Measurements from ENCODE around the gene TNF. TPM values are rescaled to one million over a fixed set of nuclear protein-coding genes. Genes with fewer than 3 reads are reported as not detected.

TNF gene
- total RNA-seq, 1 donor from 2014 or later, result not detected

DNA sequence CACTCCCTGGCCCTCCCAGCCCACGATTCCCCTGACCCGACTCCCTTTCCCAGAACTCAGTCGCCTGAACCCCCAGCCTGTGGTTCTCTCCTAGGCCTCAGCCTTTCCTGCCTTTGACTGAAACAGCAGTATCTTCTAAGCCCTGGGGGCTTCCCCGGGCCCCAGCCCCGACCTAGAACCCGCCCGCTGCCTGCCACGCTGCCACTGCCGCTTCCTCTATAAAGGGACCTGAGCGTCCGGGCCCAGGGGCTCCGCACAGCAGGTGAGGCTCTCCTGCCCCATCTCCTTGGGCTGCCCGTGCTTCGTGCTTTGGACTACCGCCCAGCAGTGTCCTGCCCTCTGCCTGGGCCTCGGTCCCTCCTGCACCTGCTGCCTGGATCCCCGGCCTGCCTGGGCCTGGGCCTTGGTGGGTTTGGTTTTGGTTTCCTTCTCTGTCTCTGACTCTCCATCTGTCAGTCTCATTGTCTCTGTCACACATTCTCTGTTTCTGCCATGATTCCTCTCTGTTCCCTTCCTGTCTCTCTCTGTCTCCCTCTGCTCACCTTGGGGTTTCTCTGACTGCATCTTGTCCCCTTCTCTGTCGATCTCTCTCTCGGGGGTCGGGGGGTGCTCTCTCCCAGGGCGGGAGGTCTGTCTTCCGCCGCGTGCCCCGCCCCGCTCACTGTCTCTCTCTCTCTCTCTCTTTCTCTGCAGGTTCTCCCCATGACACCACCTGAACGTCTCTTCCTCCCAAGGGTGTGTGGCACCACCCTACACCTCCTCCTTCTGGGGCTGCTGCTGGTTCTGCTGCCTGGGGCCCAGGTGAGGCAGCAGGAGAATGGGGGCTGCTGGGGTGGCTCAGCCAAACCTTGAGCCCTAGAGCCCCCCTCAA, 3.1 kb upstream of the TNF start, which contains the start of gene LTA:
LTA (plus strand) TSS at position 249 of the 871 bp plus-strand sequence; CDS start at position 703, 454 bp downstream.
- DNase-seq (ENCODE audit: low read depth in 2 of 2), result no peak

DNA sequence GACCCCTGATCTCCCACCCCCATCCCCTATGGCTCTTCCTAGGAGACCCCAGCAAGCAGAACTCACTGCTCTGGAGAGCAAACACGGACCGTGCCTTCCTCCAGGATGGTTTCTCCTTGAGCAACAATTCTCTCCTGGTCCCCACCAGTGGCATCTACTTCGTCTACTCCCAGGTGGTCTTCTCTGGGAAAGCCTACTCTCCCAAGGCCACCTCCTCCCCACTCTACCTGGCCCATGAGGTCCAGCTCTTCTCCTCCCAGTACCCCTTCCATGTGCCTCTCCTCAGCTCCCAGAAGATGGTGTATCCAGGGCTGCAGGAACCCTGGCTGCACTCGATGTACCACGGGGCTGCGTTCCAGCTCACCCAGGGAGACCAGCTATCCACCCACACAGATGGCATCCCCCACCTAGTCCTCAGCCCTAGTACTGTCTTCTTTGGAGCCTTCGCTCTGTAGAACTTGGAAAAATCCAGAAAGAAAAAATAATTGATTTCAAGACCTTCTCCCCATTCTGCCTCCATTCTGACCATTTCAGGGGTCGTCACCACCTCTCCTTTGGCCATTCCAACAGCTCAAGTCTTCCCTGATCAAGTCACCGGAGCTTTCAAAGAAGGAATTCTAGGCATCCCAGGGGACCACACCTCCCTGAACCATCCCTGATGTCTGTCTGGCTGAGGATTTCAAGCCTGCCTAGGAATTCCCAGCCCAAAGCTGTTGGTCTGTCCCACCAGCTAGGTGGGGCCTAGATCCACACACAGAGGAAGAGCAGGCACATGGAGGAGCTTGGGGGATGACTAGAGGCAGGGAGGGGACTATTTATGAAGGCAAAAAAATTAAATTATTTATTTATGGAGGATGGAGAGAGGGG, 1.9 kb upstream of the TNF start:
- DNase-seq (ENCODE audit: low read depth in 2 of 2), result no peak

DNA sequence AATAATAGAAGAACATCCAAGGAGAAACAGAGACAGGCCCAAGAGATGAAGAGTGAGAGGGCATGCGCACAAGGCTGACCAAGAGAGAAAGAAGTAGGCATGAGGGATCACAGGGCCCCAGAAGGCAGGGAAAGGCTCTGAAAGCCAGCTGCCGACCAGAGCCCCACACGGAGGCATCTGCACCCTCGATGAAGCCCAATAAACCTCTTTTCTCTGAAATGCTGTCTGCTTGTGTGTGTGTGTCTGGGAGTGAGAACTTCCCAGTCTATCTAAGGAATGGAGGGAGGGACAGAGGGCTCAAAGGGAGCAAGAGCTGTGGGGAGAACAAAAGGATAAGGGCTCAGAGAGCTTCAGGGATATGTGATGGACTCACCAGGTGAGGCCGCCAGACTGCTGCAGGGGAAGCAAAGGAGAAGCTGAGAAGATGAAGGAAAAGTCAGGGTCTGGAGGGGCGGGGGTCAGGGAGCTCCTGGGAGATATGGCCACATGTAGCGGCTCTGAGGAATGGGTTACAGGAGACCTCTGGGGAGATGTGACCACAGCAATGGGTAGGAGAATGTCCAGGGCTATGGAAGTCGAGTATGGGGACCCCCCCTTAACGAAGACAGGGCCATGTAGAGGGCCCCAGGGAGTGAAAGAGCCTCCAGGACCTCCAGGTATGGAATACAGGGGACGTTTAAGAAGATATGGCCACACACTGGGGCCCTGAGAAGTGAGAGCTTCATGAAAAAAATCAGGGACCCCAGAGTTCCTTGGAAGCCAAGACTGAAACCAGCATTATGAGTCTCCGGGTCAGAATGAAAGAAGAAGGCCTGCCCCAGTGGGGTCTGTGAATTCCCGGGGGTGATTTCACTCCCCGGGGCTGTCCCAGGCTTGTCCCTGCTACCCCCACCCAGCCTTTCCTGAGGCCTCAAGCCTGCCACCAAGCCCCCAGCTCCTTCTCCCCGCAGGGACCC, 981 bp upstream of the TNF start:
- DNase-seq (ENCODE audit: low read depth in 2 of 2), result no peak

DNA sequence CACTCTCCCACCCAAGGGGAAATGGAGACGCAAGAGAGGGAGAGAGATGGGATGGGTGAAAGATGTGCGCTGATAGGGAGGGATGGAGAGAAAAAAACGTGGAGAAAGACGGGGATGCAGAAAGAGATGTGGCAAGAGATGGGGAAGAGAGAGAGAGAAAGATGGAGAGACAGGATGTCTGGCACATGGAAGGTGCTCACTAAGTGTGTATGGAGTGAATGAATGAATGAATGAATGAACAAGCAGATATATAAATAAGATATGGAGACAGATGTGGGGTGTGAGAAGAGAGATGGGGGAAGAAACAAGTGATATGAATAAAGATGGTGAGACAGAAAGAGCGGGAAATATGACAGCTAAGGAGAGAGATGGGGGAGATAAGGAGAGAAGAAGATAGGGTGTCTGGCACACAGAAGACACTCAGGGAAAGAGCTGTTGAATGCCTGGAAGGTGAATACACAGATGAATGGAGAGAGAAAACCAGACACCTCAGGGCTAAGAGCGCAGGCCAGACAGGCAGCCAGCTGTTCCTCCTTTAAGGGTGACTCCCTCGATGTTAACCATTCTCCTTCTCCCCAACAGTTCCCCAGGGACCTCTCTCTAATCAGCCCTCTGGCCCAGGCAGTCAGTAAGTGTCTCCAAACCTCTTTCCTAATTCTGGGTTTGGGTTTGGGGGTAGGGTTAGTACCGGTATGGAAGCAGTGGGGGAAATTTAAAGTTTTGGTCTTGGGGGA, 754 bp downstream of the TNF start:
- DNase-seq (ENCODE audit: low read depth in 2 of 2), result no peak

DNA sequence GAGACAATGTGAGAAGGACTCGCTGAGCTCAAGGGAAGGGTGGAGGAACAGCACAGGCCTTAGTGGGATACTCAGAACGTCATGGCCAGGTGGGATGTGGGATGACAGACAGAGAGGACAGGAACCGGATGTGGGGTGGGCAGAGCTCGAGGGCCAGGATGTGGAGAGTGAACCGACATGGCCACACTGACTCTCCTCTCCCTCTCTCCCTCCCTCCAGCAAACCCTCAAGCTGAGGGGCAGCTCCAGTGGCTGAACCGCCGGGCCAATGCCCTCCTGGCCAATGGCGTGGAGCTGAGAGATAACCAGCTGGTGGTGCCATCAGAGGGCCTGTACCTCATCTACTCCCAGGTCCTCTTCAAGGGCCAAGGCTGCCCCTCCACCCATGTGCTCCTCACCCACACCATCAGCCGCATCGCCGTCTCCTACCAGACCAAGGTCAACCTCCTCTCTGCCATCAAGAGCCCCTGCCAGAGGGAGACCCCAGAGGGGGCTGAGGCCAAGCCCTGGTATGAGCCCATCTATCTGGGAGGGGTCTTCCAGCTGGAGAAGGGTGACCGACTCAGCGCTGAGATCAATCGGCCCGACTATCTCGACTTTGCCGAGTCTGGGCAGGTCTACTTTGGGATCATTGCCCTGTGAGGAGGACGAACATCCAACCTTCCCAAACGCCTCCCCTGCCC, 1.7 kb downstream of the TNF start:
- DNase-seq (ENCODE audit: low read depth in 2 of 2), result no peak

DNA sequence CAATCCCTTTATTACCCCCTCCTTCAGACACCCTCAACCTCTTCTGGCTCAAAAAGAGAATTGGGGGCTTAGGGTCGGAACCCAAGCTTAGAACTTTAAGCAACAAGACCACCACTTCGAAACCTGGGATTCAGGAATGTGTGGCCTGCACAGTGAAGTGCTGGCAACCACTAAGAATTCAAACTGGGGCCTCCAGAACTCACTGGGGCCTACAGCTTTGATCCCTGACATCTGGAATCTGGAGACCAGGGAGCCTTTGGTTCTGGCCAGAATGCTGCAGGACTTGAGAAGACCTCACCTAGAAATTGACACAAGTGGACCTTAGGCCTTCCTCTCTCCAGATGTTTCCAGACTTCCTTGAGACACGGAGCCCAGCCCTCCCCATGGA, 2.2 kb downstream of the TNF start:
- DNase-seq (ENCODE audit: low read depth in 2 of 2), result no peak

DNA sequence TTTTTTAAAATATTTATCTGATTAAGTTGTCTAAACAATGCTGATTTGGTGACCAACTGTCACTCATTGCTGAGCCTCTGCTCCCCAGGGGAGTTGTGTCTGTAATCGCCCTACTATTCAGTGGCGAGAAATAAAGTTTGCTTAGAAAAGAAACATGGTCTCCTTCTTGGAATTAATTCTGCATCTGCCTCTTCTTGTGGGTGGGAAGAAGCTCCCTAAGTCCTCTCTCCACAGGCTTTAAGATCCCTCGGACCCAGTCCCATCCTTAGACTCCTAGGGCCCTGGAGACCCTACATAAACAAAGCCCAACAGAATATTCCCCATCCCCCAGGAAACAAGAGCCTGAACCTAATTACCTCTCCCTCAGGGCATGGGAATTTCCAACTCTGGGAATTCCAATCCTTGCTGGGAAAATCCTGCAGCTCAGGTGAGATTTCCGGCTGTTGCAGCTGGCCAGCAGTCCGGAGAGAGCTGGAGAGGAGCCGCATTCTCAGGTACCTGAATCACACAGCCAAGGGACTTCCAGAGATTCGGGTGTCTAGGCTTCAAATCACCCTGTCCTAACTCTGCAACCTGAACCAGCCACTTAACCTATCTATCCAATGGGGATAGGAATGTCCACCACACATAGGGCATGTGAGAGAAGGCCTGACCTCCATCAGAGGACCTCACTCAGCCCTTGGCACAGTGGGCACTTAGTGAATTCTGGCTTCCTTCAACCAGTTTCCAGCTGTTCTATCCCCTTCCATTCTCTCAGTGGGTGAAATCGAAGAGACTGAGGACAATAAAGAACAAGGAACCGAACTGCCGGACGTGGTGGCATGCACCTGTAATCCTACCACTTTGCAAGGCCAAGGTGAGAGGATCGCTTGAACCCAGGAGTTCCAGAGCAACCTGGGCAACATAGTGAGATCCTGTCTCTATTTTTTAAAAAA, 3.1 kb downstream of the TNF start:
- DNase-seq (ENCODE audit: low read depth in 2 of 2), result peak in 1 of 2 donors; percentile 52

DNA sequence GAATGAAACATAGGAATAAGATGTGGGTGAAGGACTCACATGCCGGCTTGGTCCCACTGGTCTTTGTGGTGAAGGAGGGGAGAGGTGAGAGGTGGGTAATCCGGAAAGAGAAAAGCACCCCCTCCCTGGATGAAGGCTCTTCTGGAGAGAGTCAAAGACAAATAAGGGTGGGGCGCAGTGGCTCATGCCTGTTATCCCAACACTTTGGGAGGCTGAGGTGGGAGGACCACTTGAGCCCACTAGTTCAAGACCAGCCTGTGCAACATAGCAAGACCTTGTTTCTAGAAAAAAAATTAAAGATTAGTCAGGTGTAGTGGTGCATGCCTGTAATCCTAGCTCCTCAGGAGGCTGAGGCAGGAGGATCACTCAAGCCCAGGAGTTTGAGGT, 3.7 kb downstream of the TNF start:
- DNase-seq (ENCODE audit: low read depth in 2 of 2), result no peak

DNA sequence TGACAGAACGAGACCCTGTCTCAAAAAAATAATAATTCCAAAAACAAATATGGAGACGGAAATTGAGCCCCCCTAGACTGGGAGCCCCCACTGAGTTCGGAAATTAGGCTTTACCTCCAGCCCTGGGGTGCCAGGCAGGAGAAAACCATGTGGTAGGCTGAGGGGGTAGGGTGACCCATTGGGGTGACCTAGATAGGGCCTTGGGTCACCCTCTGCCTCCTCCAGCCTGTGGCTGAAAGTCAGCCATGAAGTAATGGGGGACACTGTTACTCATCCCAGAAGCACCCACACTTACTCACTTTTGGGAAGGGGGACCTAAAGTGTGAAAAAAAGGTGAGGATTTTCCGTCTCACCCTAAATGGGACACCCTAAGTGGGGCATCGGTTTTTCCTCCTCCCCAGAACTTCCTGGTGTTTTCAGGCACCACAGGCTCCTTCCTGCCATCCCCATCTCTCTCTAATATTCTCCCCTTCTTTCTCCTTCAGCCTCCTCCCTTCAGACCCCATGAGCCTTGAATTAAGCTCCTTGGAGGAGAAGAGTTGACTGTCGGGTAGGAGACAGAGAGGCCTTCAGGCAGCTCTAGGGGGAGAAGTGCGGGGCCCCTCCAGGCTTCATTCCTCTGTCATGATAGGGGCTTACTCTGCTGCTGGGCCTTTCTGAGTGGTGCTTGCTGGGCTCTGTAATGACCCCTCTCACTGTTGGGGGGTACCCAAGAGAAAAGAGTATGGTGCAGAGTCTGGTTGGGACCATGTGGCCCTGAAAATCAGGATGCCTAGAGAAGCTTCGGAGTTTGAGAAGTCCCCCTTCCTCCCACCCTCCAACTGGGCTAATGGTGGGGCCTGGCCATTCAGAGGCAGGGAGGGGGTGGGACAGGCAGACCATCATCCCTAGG, 4.4 kb downstream of the TNF start:
- no peak for DNase-seq (ENCODE audit: low read depth in 2 of 2)

DNA sequence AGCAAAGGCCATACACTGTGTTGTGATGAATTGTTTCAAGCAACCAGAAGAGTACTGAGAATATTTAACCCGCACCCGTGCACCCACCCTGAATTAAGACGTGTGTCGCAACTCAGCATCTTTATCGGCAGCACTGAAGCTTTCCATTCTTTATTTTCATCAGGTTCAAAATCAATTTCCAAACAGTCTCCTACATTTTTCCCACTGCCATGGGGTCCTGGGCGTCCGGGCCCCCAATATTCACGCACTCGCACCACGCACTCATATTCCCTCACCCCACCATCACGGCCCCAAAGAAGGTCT, 5.0 kb downstream of the TNF start:
- DNase-seq (ENCODE audit: low read depth in 2 of 2), result no peak

DNA sequence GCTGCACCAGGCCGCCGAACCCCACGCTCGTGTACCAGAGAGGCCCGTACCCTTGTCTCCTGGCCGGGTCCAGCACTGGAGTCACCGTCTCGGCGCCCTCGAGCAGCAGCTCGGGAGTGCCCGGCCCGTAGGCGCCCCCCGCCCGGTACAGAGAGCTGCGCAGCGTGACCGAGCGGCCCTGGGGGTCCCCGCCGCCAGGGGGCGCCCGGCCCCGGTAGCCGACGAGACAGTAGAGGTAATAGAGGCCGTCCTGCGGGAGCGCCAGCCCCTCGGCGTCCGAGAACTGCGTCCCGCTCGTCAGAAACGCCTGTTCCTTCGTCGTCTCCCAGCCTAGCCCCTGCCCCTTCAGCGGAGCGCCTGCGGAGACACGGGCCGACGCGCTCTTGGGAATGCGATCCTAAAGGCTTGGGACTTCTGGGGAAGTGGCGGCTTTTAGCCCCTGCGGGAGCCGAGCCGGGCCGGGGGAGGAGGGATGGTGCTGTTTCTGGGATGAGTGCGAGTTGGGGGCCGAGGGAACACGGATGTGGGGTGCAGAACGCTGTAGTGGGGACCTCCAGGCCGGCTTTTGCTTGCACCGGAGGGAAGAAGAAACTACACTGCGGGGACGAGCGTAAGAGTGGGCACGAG, 5.6 kb downstream of the TNF start:
- peak in 1 of 2 donors; percentile 88 for DNase-seq (ENCODE audit: low read depth in 2 of 2)

DNA sequence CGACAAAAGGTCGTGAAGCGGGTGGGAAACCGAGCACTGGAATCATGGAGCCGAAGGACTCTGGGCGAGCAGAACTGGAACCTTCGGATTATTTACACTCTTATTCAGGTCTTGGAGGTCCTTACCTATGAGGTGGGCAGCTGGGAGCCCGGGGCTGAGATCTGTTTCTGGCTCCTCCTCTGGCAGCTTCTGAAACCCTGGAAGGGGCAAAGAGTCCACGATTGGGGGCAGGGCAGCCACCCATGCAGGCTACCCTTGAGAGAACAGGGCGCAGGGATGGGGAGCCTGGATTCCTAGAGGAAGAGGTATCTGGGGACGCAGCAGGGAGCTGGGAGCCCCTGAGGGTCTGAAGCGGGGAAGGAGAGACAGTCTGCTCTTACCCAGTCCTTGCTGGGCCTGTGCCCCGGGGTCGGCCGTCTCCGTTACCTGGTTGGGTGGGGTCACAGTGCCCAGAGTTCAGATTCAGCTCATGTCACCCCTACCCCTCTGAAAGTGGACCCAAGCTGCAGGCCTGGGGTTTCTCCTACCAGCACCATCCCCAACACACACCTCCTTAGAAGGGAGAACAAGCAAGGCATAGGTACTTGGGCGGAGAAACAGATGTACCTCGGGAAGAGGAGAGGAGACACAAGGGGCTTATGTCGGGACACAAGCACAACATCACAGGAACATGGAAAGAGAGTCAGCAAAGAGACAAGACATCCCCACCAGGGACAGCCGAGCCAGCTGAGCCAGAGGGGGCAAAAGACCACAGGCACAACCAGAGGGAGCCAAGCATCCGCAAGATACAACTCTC, 6.3 kb downstream of the TNF start:
- peak in 1 of 2 donors; percentile 16 for DNase-seq (ENCODE audit: low read depth in 2 of 2)

DNA sequence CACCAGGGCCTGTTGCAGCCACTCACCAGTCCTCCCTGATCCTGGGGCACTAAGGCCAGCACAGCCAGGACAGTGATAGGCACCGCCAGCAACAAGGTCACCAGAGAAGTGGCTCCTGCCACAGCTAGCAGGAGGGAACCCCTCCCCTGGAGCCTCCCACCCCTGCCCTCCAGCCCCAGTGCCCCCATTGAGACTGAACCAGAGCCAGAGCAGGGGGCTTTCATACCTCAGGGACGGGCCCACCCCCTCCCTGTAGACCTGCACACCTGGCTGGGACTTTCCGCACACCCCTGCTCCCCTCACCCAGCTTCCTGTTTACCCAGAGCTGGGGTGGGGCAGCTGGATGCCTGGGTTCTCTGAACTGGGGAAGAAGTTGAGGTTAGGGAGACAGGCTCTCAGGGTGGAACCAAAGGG, 6.9 kb downstream of the TNF start, which contains the start of gene LTB:
LTB (minus strand) TSS at position 195 of the 414 bp plus-strand sequence; CDS start at position 188, 7 bp downstream.
- DNase-seq (ENCODE audit: low read depth in 2 of 2), result no peak

DNA sequence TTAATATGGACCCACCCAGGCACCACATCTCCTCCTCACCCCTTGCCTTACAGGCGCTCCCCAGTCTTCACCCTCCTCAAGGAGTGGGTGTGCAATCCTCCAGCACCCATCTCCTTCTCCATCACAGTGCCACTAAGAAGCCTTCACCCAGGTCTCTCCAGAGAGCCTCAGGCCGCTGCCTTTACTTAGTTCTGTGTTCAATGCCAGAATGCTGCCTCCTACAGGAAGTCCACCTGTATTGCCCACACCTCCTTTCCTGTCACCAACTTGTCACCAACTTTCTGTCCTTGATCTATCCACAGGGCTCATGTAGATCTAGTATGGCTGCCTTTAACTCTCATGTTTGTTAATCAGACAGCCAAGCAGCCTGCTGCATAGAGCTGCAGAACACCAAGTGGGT, 10.1 kb downstream of the TNF start:
- DNase-seq (ENCODE audit: low read depth in 2 of 2), result peak in 1 of 2 donors; percentile 39

DNA sequence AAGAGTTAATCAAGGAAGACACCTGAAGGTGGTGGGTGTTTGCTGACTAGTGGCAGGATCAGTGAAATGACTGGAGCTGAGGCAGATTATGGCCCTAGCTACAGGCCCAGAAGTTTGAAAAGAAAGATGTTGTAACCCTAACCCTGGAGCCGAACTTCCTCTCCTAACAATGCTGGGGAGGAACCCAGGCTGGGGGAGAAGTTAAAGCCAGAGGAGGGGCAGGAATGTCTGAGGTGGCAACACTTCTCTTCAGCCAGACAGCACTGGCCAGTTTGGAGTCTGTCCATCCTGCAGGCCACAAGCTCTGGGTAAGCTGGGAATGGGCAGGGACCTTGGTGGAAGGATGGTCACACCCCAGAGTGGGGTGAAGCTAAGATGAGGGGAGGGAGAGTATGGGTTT, 10.6 kb downstream of the TNF start, which contains the start of gene LST1:
LST1 (plus strand) TSS at position 270 of the 400 bp plus-strand sequence. CDS start 1,023 bp downstream, outside the sequence.
- no peak for DNase-seq (ENCODE audit: low read depth in 2 of 2)

DNA sequence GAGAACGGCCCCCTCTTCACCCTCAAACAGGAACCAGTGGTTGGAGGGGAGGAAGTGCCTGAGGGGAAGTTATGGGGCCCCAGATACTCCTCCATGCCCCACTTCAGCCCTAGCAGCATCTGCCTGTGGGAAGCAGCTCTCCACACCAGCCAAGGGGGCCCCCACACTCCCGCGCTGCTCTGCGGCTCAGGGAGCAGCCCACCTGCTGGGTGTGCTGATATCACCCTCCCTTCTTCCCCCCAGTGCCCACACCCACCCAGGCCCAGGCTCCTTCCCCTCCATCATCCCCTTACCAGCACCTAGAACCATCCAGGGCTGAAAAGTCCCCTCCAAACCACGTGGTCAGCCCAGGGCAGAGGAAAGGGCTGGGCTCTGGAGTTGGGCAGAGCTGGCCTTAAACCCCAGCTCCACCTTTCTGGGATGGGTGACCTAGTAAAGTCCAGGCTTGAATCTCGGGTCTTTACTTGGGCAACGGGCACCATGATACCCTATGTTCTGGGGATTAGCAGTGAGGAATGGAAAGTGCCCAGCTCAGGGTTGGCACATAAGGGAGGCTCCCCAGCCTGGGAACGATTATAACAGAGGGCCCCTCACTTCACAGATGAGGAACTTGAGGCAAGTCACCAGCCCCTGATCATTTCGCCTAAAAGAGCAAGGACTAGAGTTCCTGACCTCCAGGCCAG, 11.4 kb downstream of the TNF start:
- DNase-seq (ENCODE audit: low read depth in 2 of 2), result no peak
